ENCODE measurements around the gene TMEM63C.

Gene TMEM63C

GRCh38 chr14:77225892-77226557, 44.4 kb downstream of the TMEM63C start:
- no peak for DNase-seq

DNA sequence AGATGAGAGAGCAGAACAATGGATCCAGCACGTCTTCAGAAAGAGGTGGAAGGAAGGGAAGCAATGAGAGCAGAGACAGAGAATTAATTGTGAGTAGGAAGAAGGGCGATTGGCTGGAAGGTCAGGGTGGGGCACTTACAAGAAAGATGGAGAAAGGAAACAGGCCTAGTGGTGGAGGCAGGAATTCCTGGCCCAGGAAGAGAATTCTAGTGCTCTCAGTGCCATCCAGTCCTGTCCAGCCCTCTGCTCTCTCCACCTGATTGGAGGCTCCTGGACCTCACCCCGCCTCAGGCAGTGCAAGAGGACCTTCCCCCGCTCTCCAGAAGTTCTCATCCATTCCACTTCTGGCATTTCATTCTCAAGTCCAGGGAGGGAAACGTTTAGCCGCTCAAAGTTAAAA, 46.5 kb downstream of the TMEM63C start:
- DNase-seq, result no peak

GRCh38 chr14:77230914-77231313, 49.3 kb downstream of the TMEM63C start:
- no peak for DNase-seq

DNA sequence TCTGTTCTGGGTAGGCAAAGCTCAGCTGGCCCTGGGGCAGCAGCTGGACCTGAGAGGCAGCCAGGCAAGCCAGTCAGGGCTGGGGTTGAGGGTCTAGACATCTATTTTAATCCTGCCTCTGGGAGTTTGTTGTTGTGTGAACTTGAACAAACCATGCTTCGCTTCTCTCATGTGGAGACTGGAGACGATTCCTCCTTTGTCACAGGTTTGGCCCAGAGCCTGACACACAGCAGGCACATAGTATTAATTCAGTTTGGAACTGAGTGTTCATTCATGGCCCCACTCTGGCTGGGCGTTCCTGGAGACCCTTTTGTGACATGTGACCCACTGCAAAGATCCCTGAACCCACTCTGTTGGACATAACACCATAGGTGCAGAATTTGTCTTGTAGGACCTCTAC, 50.1 kb downstream of the TMEM63C start:
- no peak for DNase-seq

DNA sequence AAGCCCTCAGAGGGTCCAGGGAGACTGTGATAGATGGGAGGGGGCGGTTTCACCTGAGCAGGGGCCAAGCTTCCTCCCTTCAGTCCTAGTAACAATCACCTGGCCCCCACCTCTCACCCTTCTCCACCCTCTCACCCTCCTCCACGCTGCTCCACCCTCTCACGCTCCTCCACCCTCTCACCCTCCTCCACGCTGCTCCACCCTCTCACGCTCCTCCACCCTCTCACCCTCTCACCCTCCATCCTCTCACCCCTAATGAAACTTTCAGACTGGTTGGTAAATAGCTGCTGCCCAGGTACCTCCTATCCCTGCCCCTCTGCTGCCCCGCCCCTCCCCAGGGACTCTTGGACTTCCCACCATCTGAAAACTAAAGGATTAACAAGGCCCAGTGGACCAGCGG, 55.2 kb downstream of the TMEM63C start:
- DNase-seq, result no peak

GRCh38 chr14:77238356-77238755, 56.8 kb downstream of the TMEM63C start:
- DNase-seq, result no peak

GRCh38 chr14:77238996-77239395, 57.4 kb downstream of the TMEM63C start:
- DNase-seq, result peak; percentile 60

DNA sequence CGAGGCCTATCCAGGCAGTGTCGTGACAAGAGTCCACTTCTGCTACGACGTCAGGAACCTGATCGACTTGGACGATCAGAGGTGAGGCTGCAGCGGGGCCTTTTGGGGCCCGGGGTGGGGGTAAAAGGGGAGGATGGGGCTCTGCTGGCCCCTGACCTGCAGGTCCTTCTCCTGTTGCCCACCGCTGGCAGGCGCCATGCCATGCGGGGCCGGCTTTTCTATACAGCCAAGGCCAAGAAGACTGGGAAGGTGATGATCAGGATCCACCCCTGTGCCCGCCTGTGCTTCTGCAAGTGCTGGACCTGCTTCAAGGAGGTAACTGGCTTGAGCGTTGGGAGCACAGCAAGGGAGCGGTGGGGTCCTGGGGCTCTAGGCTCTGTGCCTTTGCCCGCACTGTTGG, 57.8 kb downstream of the TMEM63C start:
- DNase-seq, result no peak

GRCh38 chr14:77240336-77240915, 58.8 kb downstream of the TMEM63C start:
- peak; percentile 94 for DNase-seq

DNA sequence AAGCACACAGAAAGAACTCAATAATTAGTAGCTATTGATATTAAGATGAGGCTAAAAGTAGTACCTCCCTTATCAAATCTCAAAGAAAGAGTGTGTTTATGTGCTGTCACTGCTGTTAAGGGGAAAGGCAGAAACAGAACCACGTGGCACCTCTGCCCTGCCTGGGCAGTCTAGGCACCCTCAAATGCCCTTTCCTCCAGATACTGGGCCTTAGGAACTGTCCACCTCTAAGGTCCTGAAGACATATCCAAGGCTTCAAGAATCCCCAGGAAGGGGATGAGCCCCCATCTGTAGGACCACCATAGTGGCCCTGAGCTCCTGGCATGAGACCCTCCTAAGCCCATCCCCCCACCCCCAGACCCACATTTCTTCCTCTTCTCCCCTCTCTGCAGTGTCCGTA, 60.4 kb downstream of the TMEM63C start:
- DNase-seq, result no peak

- no peak for DNase-seq
Measured at GRCh38 chr14:77242752-77243151, 61.2 kb downstream of the TMEM63C start.

DNA sequence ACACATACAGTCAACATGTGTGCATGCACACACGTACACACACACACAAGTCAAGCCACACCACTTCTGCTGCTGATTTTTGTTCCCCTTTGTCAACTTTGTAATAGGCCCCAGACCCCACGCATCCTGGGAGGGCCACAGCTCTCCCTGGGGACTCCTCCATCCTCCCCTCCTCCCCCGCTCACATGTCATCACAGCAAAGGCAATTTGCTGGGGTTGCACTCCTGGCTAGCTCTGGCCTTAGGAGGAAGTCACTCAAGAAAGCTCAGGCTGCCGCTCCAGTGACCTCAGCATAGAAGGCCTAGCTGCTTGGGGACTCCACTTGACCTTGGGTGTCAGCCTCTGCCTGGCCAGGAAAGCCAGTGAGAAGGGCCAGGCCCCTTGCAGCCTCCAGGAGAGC, 62.3 kb downstream of the TMEM63C start:
- DNase-seq, result no peak

GRCh38 chr14:77245820-77246219, 64.2 kb downstream of the TMEM63C start:
- DNase-seq, result no peak

DNA sequence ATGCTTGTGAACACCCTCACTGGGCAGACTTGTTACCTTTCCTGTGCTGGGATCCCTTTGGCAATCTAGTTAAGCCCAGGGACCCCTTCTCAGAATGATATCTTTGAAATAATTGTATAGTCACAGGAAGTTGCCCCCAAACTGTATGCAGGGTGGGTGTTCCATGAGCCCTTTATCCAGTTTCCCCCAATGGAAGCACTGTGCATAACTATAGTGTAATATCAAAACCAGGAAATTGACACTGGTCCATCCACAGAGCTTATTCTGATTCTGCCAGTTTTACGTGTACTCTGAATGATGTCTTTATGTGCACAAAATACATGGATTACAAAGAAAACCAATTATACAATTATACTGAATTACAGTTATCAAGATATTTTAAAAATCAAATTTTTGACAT, 65.2 kb downstream of the TMEM63C start:
- no peak for DNase-seq

- no peak for DNase-seq
Measured at GRCh38 chr14:77248666-77249065, 67.1 kb downstream of the TMEM63C start.

GRCh38 chr14:77249286-77249685, 67.7 kb downstream of the TMEM63C start:
- DNase-seq, result no peak

DNA sequence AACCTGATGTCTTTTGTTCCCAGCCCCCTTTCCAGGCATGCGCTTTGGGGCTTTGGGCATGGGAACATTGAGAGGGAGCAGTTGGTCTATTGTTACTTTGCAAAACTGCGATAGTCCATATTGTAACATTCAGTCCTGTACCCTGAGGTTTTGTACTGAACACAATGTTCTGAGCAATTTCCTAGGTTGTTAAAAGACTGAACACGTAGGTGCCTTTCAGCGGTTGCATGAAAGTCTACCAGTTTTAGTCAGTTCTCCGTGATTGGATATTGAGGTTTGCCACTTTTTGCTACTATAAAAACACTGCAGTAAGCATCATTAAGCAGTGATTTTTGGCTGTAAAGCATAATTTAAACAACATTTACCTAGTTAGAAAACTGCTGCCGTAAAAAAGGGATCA, 69.3 kb downstream of the TMEM63C start:
- DNase-seq, result no peak

GRCh38 chr14:77251870-77252269, 70.3 kb downstream of the TMEM63C start:
- no peak for DNase-seq

DNA sequence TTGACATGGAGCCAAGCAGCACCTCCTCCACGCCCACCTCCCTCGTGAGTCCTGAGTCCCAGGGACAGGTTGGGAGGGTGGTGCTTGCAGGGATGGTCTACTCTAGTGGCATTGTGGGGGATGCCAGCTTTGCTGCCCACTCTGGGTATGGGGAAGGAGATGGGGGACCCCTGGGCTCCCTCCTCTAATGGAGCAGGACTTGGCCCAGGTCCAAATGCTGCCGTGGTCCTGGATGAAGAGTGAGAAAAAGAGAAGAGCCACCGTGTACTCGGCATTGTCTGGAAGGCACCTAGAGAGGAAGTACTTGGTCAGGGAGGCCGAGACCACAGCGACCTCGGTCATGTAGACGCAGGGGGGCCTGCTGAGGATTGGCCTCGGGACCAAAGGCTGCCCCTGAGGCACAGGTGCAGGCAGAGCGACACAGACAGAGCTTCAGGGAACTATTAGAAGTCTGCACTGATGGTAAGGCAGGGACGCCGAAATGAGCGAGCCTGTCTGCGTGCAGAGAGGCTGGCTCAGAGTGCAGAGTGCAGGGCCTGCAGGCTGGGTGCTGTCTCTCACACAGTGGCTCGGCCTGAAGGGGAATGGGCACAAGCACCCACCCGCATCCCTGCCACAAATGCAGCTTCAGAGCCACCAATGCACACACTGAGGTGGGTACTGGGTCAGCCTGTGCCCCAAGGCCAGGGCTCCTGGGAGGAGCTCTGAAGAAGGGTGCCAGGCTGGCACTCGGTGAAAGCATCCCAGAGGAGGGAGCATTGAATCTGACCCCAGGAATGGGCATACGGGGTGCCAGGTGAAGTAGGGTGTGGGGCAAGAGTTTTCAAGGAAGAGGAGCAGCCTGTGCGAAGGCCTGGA, 72.0 kb downstream of the TMEM63C start:
- DNase-seq, result no peak

DNA sequence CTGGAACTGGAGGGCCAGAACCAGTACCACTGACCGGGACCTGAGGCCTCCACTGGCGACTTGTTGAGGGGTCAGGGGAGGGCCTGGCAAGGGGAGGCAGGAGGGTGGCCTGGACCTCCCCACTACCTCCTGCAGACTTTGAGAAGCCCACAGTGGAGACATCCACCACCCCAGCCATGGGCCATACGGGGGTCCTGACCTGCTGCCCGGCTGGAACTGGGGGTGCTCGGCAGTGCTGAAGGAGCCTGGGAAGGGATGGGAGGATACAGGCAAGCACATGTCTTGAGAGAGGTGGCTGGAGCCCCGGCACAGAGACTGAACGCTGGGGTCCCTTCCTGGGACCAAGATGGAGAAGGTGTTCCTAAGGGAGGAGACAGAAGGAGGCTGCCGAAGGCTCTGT, 75.1 kb downstream of the TMEM63C start:
- no peak for DNase-seq

- no peak for DNase-seq
Measured at GRCh38 chr14:77257700-77258099, 76.1 kb downstream of the TMEM63C start.

GRCh38 chr14:77258566-77258965, 77.0 kb downstream of the TMEM63C start:
- DNase-seq, result no peak

- no peak for DNase-seq
Measured at GRCh38 chr14:77259025-77259715, 77.6 kb downstream of the TMEM63C start.

GRCh38 chr14:77260199-77260598, 78.6 kb downstream of the TMEM63C start:
- no peak for DNase-seq
